Liver (tissue), 3 donors: ENCODE data around the gene SMYD5.

Experiments used
- FOXA1 ChIP-seq: IDR thresholded peaks from 2 replicates; pipeline ENCODE4 v1.6.1; 2016; ENCODE audit warnings: antibody characterized with exemption
- FOXA2 ChIP-seq: IDR thresholded peaks from 2 replicates; pipeline ENCODE4 v1.6.1; 2016; ENCODE audit warnings: antibody characterized with exemption
- HNF4A ChIP-seq, 2 donors: conservative IDR thresholded peaks; 2 replicates each; pipeline ENCODE4 v1.6.1; 2016; ENCODE audit warnings: antibody characterized with exemption in 2 of 2, mild to moderate bottlenecking in 2 of 2
- SP1 ChIP-seq: IDR thresholded peaks from 2 replicates; pipeline ENCODE4 v1.6.1; 2018; ENCODE audit warnings: antibody characterized with exemption, mild to moderate bottlenecking
- TAF1 ChIP-seq: conservative IDR thresholded peaks from 2 replicates; pipeline ENCODE4 v1.6.1; 2016; ENCODE audit warnings: antibody characterized with exemption, mild to moderate bottlenecking
- TF ChIP-seq, protein P1 (sequence below): fragments of 150-350 bp; IDR thresholded peaks from 2 replicates; pipeline ENCODE4 v1.5.1; 2017; ENCODE audit warnings: improper control_type of control experiment, low read depth, low read length; ENCODE audit not compliant: missing input control
- TF ChIP-seq, protein P2 (sequence below): IDR thresholded peaks from 2 replicates; pipeline ENCODE4 v1.6.1; 2016; ENCODE audit warnings: antibody characterized with exemption
- TF ChIP-seq, protein P3 (sequence below): IDR thresholded peaks from 2 replicates; pipeline ENCODE4 v1.6.1; 2016; ENCODE audit warnings: antibody characterized with exemption
- donor health status: healthy.
- donor health status: healthy.

GRCh38 chr2:73260338-73260984, 46.4 kb downstream of the SMYD5 start:
- TF ChIP-seq, protein P1, sequence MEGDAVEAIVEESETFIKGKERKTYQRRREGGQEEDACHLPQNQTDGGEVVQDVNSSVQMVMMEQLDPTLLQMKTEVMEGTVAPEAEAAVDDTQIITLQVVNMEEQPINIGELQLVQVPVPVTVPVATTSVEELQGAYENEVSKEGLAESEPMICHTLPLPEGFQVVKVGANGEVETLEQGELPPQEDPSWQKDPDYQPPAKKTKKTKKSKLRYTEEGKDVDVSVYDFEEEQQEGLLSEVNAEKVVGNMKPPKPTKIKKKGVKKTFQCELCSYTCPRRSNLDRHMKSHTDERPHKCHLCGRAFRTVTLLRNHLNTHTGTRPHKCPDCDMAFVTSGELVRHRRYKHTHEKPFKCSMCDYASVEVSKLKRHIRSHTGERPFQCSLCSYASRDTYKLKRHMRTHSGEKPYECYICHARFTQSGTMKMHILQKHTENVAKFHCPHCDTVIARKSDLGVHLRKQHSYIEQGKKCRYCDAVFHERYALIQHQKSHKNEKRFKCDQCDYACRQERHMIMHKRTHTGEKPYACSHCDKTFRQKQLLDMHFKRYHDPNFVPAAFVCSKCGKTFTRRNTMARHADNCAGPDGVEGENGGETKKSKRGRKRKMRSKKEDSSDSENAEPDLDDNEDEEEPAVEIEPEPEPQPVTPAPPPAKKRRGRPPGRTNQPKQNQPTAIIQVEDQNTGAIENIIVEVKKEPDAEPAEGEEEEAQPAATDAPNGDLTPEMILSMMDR: peak; percentile 36
- TF ChIP-seq, protein P2, sequence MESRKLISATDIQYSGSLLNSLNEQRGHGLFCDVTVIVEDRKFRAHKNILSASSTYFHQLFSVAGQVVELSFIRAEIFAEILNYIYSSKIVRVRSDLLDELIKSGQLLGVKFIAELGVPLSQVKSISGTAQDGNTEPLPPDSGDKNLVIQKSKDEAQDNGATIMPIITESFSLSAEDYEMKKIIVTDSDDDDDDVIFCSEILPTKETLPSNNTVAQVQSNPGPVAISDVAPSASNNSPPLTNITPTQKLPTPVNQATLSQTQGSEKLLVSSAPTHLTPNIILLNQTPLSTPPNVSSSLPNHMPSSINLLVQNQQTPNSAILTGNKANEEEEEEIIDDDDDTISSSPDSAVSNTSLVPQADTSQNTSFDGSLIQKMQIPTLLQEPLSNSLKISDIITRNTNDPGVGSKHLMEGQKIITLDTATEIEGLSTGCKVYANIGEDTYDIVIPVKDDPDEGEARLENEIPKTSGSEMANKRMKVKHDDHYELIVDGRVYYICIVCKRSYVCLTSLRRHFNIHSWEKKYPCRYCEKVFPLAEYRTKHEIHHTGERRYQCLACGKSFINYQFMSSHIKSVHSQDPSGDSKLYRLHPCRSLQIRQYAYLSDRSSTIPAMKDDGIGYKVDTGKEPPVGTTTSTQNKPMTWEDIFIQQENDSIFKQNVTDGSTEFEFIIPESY: no peak
- TF ChIP-seq SP1 (no peak), TAF1 (no peak), HNF4A (conservative IDR thresholded peaks at IDR 0.05) (no peak), FOXA1 (no peak), FOXA2 (no peak)
- TF ChIP-seq, protein P3, sequence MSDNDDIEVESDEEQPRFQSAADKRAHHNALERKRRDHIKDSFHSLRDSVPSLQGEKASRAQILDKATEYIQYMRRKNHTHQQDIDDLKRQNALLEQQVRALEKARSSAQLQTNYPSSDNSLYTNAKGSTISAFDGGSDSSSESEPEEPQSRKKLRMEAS: no peak
